HEK293T (cell line): ENCODE measurements around the gene CAMK1G.

Experiments
- ARNT ChIP-seq: fragments of 450-650 bp; IDR thresholded peaks from 2 replicates; pipeline ENCODE4 v1.6.1; 2017; ENCODE audit warnings: mild to moderate bottlenecking
- BHLHE40 ChIP-seq: fragments of 450-650 bp; IDR thresholded peaks from 2 replicates; pipeline ENCODE4 v1.6.1; 2016; ENCODE audit warnings: mild to moderate bottlenecking, moderate library complexity, borderline replicate concordance
- FOXA1 ChIP-seq: fragments of 450-650 bp; IDR thresholded peaks from 2 replicates; pipeline ENCODE4 v1.6.1; 2016; ENCODE audit warnings: mild to moderate bottlenecking
- FOXK2 ChIP-seq: fragments of 450-650 bp; IDR thresholded peaks from 2 replicates; pipeline ENCODE4 v1.6.1; 2016; ENCODE audit warnings: mild to moderate bottlenecking
- FOXM1 ChIP-seq: fragments of 450-650 bp; IDR thresholded peaks from 2 replicates; pipeline ENCODE4 v1.6.1; 2017; ENCODE audit warnings: mild to moderate bottlenecking, borderline replicate concordance
- L3MBTL2 ChIP-seq: fragments of 450-650 bp; conservative IDR thresholded peaks from 2 replicates; pipeline ENCODE4 v1.6.1; 2016; ENCODE audit warnings: mild to moderate bottlenecking
- NFRKB ChIP-seq: fragments of 450-650 bp; IDR thresholded peaks from 2 replicates; pipeline ENCODE4 v1.6.1; 2016; ENCODE audit warnings: mild to moderate bottlenecking, moderate library complexity
- SP1 ChIP-seq: fragments of 450-650 bp; IDR thresholded peaks from 2 replicates; pipeline ENCODE4 v1.6.1; 2017
- SUZ12 ChIP-seq: fragments of 450-650 bp; IDR thresholded peaks from 2 replicates; pipeline ENCODE4 v1.6.1; 2016; ENCODE audit warnings: mild to moderate bottlenecking
- TF ChIP-seq, protein P1 (sequence below): fragments of 450-650 bp; IDR thresholded peaks from 2 replicates; pipeline ENCODE4 v1.6.1; 2016

DNA sequence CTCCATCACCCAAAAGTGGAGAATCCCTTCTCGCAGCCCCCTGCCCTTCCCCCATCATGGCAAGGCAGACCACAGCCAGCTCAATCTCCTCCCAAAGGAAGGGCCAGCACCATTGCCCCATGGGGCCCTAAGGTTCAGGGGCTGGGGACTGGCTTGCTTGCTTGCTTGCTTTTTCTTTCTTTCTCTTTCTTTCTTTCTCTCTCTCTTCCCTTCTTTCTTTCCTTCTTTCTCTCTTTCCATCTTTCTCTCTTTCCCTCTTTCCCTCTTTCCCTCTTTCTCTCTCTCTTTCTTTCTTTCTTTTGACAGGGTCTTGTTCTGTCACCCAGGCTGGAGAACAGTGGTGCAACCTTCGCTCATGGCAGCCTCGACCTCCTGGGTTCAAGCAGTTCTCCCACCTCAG lies 38.1 kb upstream of the CAMK1G start:
- TF ChIP-seq SUZ12 (no peak), FOXM1 (no peak), FOXA1 (no peak), L3MBTL2 (no peak), SP1 (no peak), BHLHE40 (no peak), ARNT (no peak), NFRKB (no peak), FOXK2 (no peak)
- TF ChIP-seq, protein P1, sequence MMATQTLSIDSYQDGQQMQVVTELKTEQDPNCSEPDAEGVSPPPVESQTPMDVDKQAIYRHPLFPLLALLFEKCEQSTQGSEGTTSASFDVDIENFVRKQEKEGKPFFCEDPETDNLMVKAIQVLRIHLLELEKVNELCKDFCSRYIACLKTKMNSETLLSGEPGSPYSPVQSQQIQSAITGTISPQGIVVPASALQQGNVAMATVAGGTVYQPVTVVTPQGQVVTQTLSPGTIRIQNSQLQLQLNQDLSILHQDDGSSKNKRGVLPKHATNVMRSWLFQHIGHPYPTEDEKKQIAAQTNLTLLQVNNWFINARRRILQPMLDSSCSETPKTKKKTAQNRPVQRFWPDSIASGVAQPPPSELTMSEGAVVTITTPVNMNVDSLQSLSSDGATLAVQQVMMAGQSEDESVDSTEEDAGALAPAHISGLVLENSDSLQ: no peak
